K562 (cell line): ENCODE data around the gene PRR29. TPM values are rescaled to one million over a fixed set of nuclear protein-coding genes. Genes with fewer than 3 reads are reported as not detected.
A peak's percentile ranks its signal among the peaks of the same experiment; 100 is the strongest.

Source experiments
- BACH1 ChIP-seq: fragments of 200-800 bp; sonication (Bioruptor generic); IDR thresholded peaks from 2 replicates; pipeline ENCODE4 v1.6.1; 2016; ENCODE audit warnings: missing genetic modification characterization, missing compliant biosample characterization
- NFRKB ChIP-seq: fragments of 450-650 bp; IDR thresholded peaks from 2 replicates; pipeline ENCODE4 v1.6.1; 2016; ENCODE audit warnings: low read depth
- RAD21 ChIP-seq, 2 experiments: fragments of 250-450 bp in 1 of 2; fragments of 450-650 bp in 1 of 2; sonication (Bioruptor Pico) in 1 of 2; formaldehyde crosslinking in 1 of 2; IDR thresholded peaks in 1 of 2; conservative IDR thresholded peaks in 1 of 2; 2 replicates each; pipeline versions ENCODE4 v1.4.0 to v1.8.0; 2020 to 2022; ENCODE audit warnings: mild to moderate bottlenecking in 2 of 2, moderate library complexity in 1 of 2
- REST ChIP-seq, 2 experiments: fragments of 450-650 bp; formaldehyde crosslinking in 1 of 2; IDR thresholded peaks; 2 replicates each; pipeline versions ENCODE4 v1.4.0 to v1.6.1; 2014 to 2020; ENCODE audit warnings: mild to moderate bottlenecking in 2 of 2, borderline replicate concordance in 1 of 2, low read depth in 1 of 2
- SPI1 ChIP-seq: IDR thresholded peaks from 2 replicates; pipeline ENCODE4 v1.6.1; 2011; ENCODE audit warnings: low read depth, low read length, control low read depth, borderline replicate concordance
- polyA plus RNA-seq, 8 experiments: library from polyadenylated mRNA; depleted of rRNA in 4 of 8; stranded (reverse) in 5 of 8; unstranded in 3 of 8; fragments of >200 nt; fragmentation: Nextera tagmentation in 2 of 8; fragmentation: Illumina TruSeq in 1 of 8; extraction: Ambion mirVana in 2 of 8; extraction: Trizol in 1 of 8; gene quantifications; 2 replicates each; pipeline versions ENCODE4 v1.2.1 to v1.2.3, GENCODE V29; 2011 to 2014; ENCODE audit warnings: inconsistent platforms in 1 of 8, missing spikeins in 1 of 8
- total RNA-seq, 7 experiments: library from RNA; depleted of rRNA in 6 of 7; stranded (reverse); fragments of >200 nt in 6 of 7; fragmentation: Illumina TruSeq in 2 of 7; extraction: Trizol in 2 of 7; gene quantifications; 2 replicates each; pipeline versions ENCODE4 v1.2.1 to v1.2.3, GENCODE V29; 2011 to 2021; ENCODE audit warnings: low replicate concordance in 1 of 7

The PRR29 gene
- total and polyA plus RNA-seq, 9 of the 15 experiments (the other 6 are each of a cell fraction or from before 2014, with no cell fraction given), result 0.08 to 0.58 (median 0.15) TPM; not detected in 5

- TF ChIP-seq REST (IDR thresholded peaks at IDR 0.05; ENCODE audit: borderline replicate concordance), result peak; percentile 63; the same call in 1 of the 2 replicates
- no peak for TF ChIP-seq REST (CRISPR knock-in tag; IDR thresholded peaks at IDR 0.05; ENCODE audit: low read depth)
- TF ChIP-seq NFRKB, result no peak
- TF ChIP-seq SPI1, result peak; percentile 35; the same call in 1 of the 2 replicates
- peak; percentile 71 to 76 for TF ChIP-seq RAD21 (CRISPR knock-in tag; conservative IDR thresholded peaks at IDR 0.05 in 1 of 2, IDR thresholded peaks at IDR 0.05 in 1 of 2)
- no peak for TF ChIP-seq BACH1
These were observed 30.8 kb downstream of the PRR29 start (continued) for GRCh38 chr17:64028874-64029464.
